ENCODE data around the gene LRFN4.

GRCh38 chr11:66842501-66842895 is 14.4 kb upstream of the LRFN4 start:
- TF ChIP-seq CTCF (IDR thresholded peaks at IDR 0.05): no peak
- TF ChIP-seq POLR2A (IDR thresholded peaks at IDR 0.05): no peak
